Measurements from ENCODE around the gene ZDHHC19. TPM values are rescaled to one million over a fixed set of nuclear protein-coding genes. Genes with fewer than 3 reads are reported as not detected.

ZDHHC19 gene
- polyA plus RNA-seq, 1 experiment, result not detected

DNA sequence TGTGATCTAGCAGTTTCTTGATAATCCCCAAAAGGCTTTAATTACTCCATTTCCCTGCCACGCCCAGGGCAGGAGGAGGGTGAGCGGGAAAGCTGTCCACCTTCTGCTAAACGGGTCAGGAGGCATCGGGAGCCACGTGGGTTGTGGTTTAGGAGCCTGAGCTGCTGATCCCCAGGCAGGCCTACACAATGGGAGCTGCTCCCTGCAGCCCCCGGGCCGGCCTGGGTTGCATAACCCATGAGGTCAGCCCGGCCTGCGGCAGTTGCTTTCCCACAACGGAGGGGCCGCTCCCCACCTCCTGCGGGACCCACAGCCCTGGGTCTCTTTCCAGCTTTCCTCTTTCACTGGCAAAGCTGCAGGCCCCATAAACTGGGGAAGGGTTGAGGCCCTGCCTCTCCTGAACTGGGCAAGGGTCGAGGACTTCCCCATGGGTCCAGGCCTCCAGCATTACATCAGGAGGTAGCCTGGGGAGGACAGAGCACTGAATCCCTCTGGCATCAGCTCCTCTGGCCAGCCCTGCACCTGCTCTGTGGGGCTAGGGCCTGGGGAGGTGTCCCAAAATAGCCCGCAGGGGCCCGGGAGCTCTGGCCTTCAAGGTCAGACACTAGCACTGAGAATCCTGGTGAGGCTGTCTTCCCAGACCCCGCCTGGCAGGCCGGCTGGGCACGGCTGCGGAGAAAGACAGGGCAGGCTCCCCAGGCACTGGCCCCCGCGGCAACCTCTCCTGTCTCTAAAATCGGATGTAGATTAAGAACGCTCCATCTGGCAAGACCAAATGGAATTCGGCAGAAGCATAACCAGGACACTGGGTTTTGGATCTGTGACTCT, 47.3 kb downstream of the ZDHHC19 start:
- DNase-seq (ENCODE audit: low read depth, low spot score), result no peak
- Histone ChIP-seq H3K9me3 (ENCODE audit: control insufficient read depth, insufficient read depth, low read length) (no peaks in the 10 kb centered on the region), H3K4me3 (ENCODE audit: low read depth, low read length) (no peak overlapping the region), H3K27ac (ENCODE audit: low read depth, low read length) (no peak overlapping the region), H3K27me3 (ENCODE audit: control insufficient read depth, insufficient read depth, low read length) (no peaks in the 10 kb centered on the region)
- ChIA-PET CTCF (interaction anchor here (1.0 kb wide), 1 partner anchor 90 kb away, joined by 3 read pairs; no protein-coding TSS in a partner anchor), POLR2A (interaction anchor here (0.6 kb wide), 1 partner anchor 489 kb away, joined by 3 read pairs; no protein-coding TSS in a partner anchor)
- TF ChIP-seq, protein P1, sequence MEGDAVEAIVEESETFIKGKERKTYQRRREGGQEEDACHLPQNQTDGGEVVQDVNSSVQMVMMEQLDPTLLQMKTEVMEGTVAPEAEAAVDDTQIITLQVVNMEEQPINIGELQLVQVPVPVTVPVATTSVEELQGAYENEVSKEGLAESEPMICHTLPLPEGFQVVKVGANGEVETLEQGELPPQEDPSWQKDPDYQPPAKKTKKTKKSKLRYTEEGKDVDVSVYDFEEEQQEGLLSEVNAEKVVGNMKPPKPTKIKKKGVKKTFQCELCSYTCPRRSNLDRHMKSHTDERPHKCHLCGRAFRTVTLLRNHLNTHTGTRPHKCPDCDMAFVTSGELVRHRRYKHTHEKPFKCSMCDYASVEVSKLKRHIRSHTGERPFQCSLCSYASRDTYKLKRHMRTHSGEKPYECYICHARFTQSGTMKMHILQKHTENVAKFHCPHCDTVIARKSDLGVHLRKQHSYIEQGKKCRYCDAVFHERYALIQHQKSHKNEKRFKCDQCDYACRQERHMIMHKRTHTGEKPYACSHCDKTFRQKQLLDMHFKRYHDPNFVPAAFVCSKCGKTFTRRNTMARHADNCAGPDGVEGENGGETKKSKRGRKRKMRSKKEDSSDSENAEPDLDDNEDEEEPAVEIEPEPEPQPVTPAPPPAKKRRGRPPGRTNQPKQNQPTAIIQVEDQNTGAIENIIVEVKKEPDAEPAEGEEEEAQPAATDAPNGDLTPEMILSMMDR (IDR thresholded peaks at IDR 0.05; ENCODE audit: low read depth, low read length), result no peak

DNA sequence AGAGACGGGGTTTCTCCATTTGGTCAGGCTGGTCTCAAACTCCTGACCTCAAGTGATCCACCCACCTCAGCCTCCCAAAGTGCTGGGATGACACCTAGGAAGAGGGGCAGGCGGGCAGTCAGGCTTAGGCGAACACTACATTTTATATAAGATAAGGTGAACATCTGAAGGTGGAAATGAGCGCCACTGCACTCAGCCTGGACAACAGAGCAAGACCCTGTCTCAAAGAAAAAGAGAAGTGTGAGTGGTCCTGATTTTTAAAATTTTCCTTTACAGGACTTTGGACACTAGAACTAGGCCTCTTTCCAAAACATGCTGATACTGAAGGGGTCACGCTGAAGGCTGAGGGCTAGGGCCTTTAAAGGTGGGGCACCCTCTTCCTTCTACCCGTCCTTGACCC, 48.0 kb downstream of the ZDHHC19 start:
- DNase-seq (ENCODE audit: low read depth, low spot score), result no peak
- CTCF ChIA-PET, result no interaction called here
- no peak overlapping the region for H3K27ac ChIP-seq (ENCODE audit: low read depth, low read length)
- H3K27me3 ChIP-seq (ENCODE audit: control insufficient read depth, insufficient read depth, low read length), result no peaks in the 10 kb centered on the region
- TF ChIP-seq, protein P1 (IDR thresholded peaks at IDR 0.05; ENCODE audit: low read depth, low read length), result no peak
- no peaks in the 10 kb centered on the region for H3K9me3 ChIP-seq (ENCODE audit: control insufficient read depth, insufficient read depth, low read length)
- POLR2A ChIA-PET, result no interaction called here
- no peak overlapping the region for H3K4me3 ChIP-seq (ENCODE audit: low read depth, low read length)

DNA sequence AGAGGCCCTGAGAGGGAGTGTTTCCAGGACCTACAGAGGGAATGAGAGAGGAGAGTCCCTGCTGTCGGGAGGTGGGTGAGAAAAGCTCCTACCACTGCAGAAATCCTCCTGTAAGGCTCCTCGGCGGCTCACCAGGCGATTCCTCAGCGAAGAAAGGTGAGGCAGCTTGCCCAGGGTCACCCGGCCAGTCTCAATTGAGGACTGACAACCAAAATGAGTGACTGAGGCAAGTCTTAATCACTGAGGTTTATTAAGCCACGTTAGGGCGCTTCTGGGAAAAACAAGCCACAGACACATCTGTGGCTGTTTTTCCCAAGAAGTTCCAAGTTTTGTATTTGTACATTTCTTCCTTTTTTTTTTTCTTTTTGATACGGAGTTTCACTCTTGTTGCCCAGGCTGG, 48.5 kb downstream of the ZDHHC19 start:
- POLR2A ChIA-PET, result no interaction called here
- TF ChIP-seq, protein P1 (IDR thresholded peaks at IDR 0.05; ENCODE audit: low read depth, low read length), result no peak
- H3K4me3 ChIP-seq (ENCODE audit: low read depth, low read length), result no peak overlapping the region
- DNase-seq (ENCODE audit: low read depth, low spot score), result no peak
- no peaks in the 10 kb centered on the region for H3K9me3 ChIP-seq (ENCODE audit: control insufficient read depth, insufficient read depth, low read length)
- H3K27ac ChIP-seq (ENCODE audit: low read depth, low read length), result no peak overlapping the region
- CTCF ChIA-PET, result no interaction called here
- no peaks in the 10 kb centered on the region for H3K27me3 ChIP-seq (ENCODE audit: control insufficient read depth, insufficient read depth, low read length)

DNA sequence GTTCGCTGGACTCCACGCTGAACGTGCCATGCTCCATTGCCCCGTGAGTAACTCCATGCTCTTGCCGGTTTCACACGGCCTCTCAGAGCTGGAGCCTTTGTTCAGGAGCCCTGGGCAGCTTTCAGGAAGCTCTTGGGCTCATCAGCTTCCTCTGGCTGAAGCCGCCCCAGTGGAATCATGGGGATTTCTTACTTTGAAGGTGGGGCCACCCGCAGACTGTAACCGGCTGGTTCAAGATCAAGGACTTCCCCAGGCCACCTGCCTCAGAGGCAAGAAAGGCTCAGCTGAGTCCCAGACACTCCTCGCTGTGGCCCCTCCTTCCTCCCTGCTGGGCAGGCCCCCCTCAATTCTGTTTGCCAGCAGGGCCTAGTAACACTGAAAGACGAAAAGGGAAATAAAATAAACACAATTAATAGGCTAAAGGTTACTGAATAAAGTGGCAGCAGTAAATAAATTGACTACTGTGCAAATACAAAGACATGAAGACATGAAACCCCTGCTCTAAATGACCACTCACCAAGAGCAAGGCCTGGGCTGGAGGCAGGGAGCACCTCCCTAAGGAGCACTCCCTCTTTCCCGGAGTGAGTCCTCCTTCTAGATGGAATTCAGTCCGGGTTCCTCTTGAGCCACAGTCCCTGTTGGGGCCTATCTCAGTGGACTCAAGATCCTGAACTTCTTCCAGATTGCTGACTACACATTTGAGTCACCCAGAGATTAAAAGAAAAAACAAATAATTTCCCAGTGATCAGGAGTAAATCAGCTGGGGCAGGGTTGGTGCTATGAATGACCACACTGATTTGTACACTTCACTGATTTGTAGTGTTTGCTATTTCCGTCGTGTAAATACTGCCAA, 51.0 kb downstream of the ZDHHC19 start:
- CTCF ChIA-PET, result no interaction called here
- POLR2A ChIA-PET, result no interaction called here
- Histone ChIP-seq H3K9me3 (ENCODE audit: control insufficient read depth, insufficient read depth, low read length) (no peaks in the 10 kb centered on the region), H3K27me3 (ENCODE audit: control insufficient read depth, insufficient read depth, low read length) (no peaks in the 10 kb centered on the region), H3K4me3 (ENCODE audit: low read depth, low read length) (no peak overlapping the region), H3K27ac (ENCODE audit: low read depth, low read length) (no peak overlapping the region)
- TF ChIP-seq, protein P1 (IDR thresholded peaks at IDR 0.05; ENCODE audit: low read depth, low read length), result no peak
- no peak for DNase-seq (ENCODE audit: low read depth, low spot score)

DNA sequence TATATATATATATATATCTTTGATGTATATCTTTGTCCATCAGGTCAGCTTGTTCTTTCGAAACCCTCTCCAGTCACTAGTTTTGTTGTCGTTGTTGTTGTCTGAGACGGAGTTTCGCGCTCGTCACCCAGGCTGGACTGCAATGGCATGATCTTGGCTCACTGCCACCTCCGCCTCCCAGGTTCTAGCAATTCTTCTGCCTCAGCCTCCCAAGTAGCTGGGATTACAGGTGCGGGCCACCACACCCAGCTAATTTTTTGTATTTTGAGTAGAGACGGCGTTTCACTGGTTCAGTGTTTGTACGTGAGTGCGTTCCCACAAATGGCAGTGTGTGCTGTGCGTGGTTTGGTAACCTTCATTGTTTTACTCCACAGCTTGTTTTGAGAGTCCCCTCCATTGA, 51.7 kb downstream of the ZDHHC19 start:
- ChIA-PET CTCF (no interaction called here), POLR2A (no interaction called here)

More for the DNA sequence above, 51.7 kb downstream of the ZDHHC19 start:
- no peak for DNase-seq (ENCODE audit: low read depth, low spot score)
- no peaks in the 10 kb centered on the region for H3K27me3 ChIP-seq (ENCODE audit: control insufficient read depth, insufficient read depth, low read length)
- no peak overlapping the region for H3K27ac ChIP-seq (ENCODE audit: low read depth, low read length)
- no peaks in the 10 kb centered on the region for H3K9me3 ChIP-seq (ENCODE audit: control insufficient read depth, insufficient read depth, low read length)
- no peak overlapping the region for H3K4me3 ChIP-seq (ENCODE audit: low read depth, low read length)
- TF ChIP-seq, protein P1 (IDR thresholded peaks at IDR 0.05; ENCODE audit: low read depth, low read length), result no peak
